K562 (cell line): Measurements from ENCODE around the gene LUC7L. TPM values are rescaled to one million over a fixed set of nuclear protein-coding genes. Genes with fewer than 3 reads are reported as not detected.

ENCODE experiments used
- CBX2 ChIP-seq: fragments of 200-600 bp; sonication (generic); IDR thresholded peaks from one replicate; pipeline ENCODE4 v1.6.1; 2012; ENCODE audit warnings: mild to moderate bottlenecking, low read length, inconsistent platforms; ENCODE audit not compliant: insufficient read depth, poor library complexity, severe bottlenecking
- GTF2E2 ChIP-seq: fragments of 200-800 bp; sonication (Bioruptor generic); IDR thresholded peaks from 2 replicates; pipeline ENCODE4 v1.6.1; 2016; ENCODE audit warnings: missing genetic modification characterization, missing compliant biosample characterization
- HDAC1 ChIP-seq, 2 experiments: fragments of 450-650 bp; IDR thresholded peaks; 2 replicates each; pipeline ENCODE4 v1.6.1; 2016 to 2017; ENCODE audit warnings: inconsistent platforms in 1 of 2, mild to moderate bottlenecking in 1 of 2, moderate library complexity in 1 of 2
- MTF1 ChIP-seq: fragments of 250-450 bp; sonication (Bioruptor Pico); IDR thresholded peaks from 2 replicates; pipeline ENCODE4 v1.9.0; 2021; ENCODE audit warnings: moderate library complexity, mild to moderate bottlenecking, inconsistent platforms, borderline replicate concordance
- MYBL2 ChIP-seq, 2 experiments: fragments of 450-650 bp in 1 of 2; sonication (generic) in 1 of 2; formaldehyde crosslinking in 1 of 2; IDR thresholded peaks; 2 replicates each; pipeline versions ENCODE4 v1.6.1 to v1.8.1; 2017 to 2022; ENCODE audit warnings: borderline replicate concordance in 1 of 2, inconsistent platforms in 1 of 2, low read depth in 1 of 2, mild to moderate bottlenecking in 1 of 2, missing genetic modification reagents in 1 of 2, moderate library complexity in 1 of 2
- NR4A1 ChIP-seq, 2 experiments: fragments of 250-450 bp in 1 of 2; fragments of 450-650 bp in 1 of 2; sonication (Bioruptor Pico) in 1 of 2; IDR thresholded peaks; 2 replicates each; pipeline versions ENCODE4 v1.4.0 to v1.6.1; 2016 to 2020; ENCODE audit warnings: mild to moderate bottlenecking in 2 of 2, missing compliant biosample characterization in 1 of 2, missing genetic modification characterization in 1 of 2, moderate library complexity in 1 of 2
- RAD21 ChIP-seq, 2 experiments: fragments of 250-450 bp in 1 of 2; fragments of 450-650 bp in 1 of 2; sonication (Bioruptor Pico) in 1 of 2; formaldehyde crosslinking in 1 of 2; IDR thresholded peaks in 1 of 2; conservative IDR thresholded peaks in 1 of 2; 2 replicates each; pipeline versions ENCODE4 v1.4.0 to v1.8.0; 2020 to 2022; ENCODE audit warnings: mild to moderate bottlenecking in 2 of 2, moderate library complexity in 1 of 2
- RCOR1 ChIP-seq, 2 experiments: IDR thresholded peaks; 2 replicates each; pipeline ENCODE4 v1.6.1; 2012; ENCODE audit warnings: low read depth in 2 of 2, low read length in 2 of 2, borderline replicate concordance in 1 of 2, improper control_type of control experiment in 1 of 2
- SREBF2 ChIP-seq: sonication (generic); formaldehyde crosslinking; IDR thresholded peaks from 2 replicates; pipeline ENCODE4 v1.4.0; 2020; ENCODE audit warnings: mild to moderate bottlenecking, missing genetic modification reagents
- TCF7 ChIP-seq: sonication (generic); IDR thresholded peaks from 2 replicates; pipeline ENCODE4 v1.6.1; 2016; ENCODE audit warnings: antibody characterized with exemption, borderline replicate concordance
- TRIM28 ChIP-seq: fragments of 450-650 bp; IDR thresholded peaks from 2 replicates; pipeline ENCODE4 v1.6.1; 2017
- ZKSCAN1 ChIP-seq: fragments of 150-350 bp; IDR thresholded peaks from 2 replicates; pipeline ENCODE4 v1.6.1; 2016; ENCODE audit warnings: low read depth, low read length
- ZNF589 ChIP-seq: fragments of 200-800 bp; sonication (Bioruptor generic); IDR thresholded peaks from 2 replicates; pipeline ENCODE4 v1.6.1; 2016; ENCODE audit warnings: low read depth, missing genetic modification characterization, missing compliant biosample characterization
- polyA plus RNA-seq, 8 experiments: library from polyadenylated mRNA; depleted of rRNA in 4 of 8; stranded (reverse) in 5 of 8; unstranded in 3 of 8; fragments of >200 nt; fragmentation: Nextera tagmentation in 2 of 8; fragmentation: Illumina TruSeq in 1 of 8; extraction: Ambion mirVana in 2 of 8; extraction: Trizol in 1 of 8; gene quantifications; 2 replicates each; pipeline versions ENCODE4 v1.2.1 to v1.2.3, GENCODE V29; 2011 to 2014; ENCODE audit warnings: inconsistent platforms in 1 of 8, missing spikeins in 1 of 8
- total RNA-seq, 7 experiments: library from RNA; depleted of rRNA in 6 of 7; stranded (reverse); fragments of >200 nt in 6 of 7; fragmentation: Illumina TruSeq in 2 of 7; extraction: Trizol in 2 of 7; gene quantifications; 2 replicates each; pipeline versions ENCODE4 v1.2.1 to v1.2.3, GENCODE V29; 2011 to 2021; ENCODE audit warnings: low replicate concordance in 1 of 7
- TF ChIP-seq, protein P1 (sequence below): fragments of 450-650 bp; formaldehyde crosslinking; IDR thresholded peaks from 2 replicates; pipeline ENCODE4 v1.4.0; 2020; ENCODE audit warnings: mild to moderate bottlenecking, mixed read lengths
- TF ChIP-seq, protein P2 (sequence below): fragments of 250-450 bp; sonication (Bioruptor Pico); IDR thresholded peaks from 2 replicates; pipeline ENCODE4 v1.4.0; 2020
- TF ChIP-seq, protein P3 (sequence below): IDR thresholded peaks from 3 replicates; pipeline ENCODE4 v1.6.1; 2011; ENCODE audit warnings: borderline replicate concordance, mild to moderate bottlenecking; ENCODE audit not compliant: insufficient read length, insufficient read depth
- TF ChIP-seq, protein P4 (sequence below): sonication (generic); formaldehyde crosslinking; IDR thresholded peaks from 2 replicates; pipeline ENCODE4 v1.9.0; 2022; ENCODE audit warnings: mild to moderate bottlenecking, missing genetic modification reagents
- TF ChIP-seq, protein P5 (sequence below), 3 experiments: fragments of 200-800 bp in 1 of 3; fragments of 250-450 bp in 1 of 3; fragments of 450-650 bp in 1 of 3; sonication (Bioruptor Pico) in 1 of 3; sonication (Bioruptor generic) in 1 of 3; formaldehyde crosslinking in 1 of 3; IDR thresholded peaks; 2 replicates each; pipeline versions ENCODE4 v1.6.1 to v1.8.0; 2016 to 2022; ENCODE audit warnings: mild to moderate bottlenecking in 2 of 3, missing genetic modification characterization in 2 of 3, missing compliant biosample characterization in 1 of 3, moderate library complexity in 1 of 3

The LUC7L gene
- total and polyA plus RNA-seq, 9 of the 15 experiments (the other 6 are each of a cell fraction or from before 2014, with no cell fraction given), result 1.7 to 93.3 (median 59.5) TPM

DNA sequence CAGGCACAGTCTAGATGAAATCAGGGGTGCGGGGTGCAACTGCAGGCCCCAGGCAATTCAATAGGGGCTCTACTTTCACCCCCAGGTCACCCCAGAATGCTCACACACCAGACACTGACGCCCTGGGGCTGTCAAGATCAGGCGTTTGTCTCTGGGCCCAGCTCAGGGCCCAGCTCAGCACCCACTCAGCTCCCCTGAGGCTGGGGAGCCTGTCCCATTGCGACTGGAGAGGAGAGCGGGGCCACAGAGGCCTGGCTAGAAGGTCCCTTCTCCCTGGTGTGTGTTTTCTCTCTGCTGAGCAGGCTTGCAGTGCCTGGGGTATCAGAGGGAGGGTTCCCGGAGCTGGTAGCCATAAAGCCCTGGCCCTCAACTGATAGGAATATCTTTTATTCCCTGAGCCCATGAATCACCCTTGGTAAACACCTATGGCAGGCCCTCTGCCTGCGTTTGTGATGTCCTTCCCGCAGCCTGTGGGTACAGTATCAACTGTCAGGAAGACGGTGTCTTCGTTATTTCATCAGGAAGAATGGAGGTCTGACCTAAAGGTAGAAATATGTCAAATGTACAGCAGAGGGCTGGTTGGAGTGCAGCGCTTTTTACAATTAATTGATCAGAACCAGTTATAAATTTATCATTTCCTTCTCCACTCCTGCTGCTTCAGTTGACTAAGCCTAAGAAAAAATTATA lies 51.1 kb downstream of the LUC7L start (continued):
- TF ChIP-seq, protein P1, sequence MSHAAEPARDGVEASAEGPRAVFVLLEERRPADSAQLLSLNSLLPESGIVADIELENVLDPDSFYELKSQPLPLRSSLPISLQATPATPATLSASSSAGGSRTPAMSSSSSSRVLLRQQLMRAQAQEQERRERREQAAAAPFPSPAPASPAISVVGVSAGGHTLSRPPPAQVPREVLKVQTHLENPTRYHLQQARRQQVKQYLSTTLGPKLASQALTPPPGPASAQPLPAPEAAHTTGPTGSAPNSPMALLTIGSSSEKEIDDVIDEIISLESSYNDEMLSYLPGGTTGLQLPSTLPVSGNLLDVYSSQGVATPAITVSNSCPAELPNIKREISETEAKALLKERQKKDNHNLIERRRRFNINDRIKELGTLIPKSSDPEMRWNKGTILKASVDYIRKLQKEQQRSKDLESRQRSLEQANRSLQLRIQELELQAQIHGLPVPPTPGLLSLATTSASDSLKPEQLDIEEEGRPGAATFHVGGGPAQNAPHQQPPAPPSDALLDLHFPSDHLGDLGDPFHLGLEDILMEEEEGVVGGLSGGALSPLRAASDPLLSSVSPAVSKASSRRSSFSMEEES (CRISPR knock-in tag), result no peak
- TF ChIP-seq MTF1 (CRISPR knock-in tag) (no peak), MYBL2 (IDR thresholded peaks at IDR 0.05; ENCODE audit: low read depth) (no peak), MYBL2 (CRISPR knock-in tag; IDR thresholded peaks at IDR 0.05; ENCODE audit: borderline replicate concordance) (no peak), ZKSCAN1 (no peak), SREBF2 (CRISPR knock-in tag) (no peak), RAD21 (CRISPR knock-in tag; conservative IDR thresholded peaks at IDR 0.05 in 1 of 2, IDR thresholded peaks at IDR 0.05 in 1 of 2) (no peak), NR4A1 (CRISPR knock-in tag; IDR thresholded peaks at IDR 0.05) (no peak), NR4A1 (tag; IDR thresholded peaks at IDR 0.05) (no peak), RCOR1 (IDR thresholded peaks at IDR 0.05; ENCODE audit: borderline replicate concordance in 1 of 2, low read depth in 2 of 2, low read length in 2 of 2) (no peak), TRIM28 (no peak), HDAC1 (IDR thresholded peaks at IDR 0.05) (no peak), GTF2E2 (tag) (no peak), TCF7 (no peak), CBX2 (no peak), ZNF589 (CRISPR knock-in tag) (no peak)
- TF ChIP-seq, protein P2, sequence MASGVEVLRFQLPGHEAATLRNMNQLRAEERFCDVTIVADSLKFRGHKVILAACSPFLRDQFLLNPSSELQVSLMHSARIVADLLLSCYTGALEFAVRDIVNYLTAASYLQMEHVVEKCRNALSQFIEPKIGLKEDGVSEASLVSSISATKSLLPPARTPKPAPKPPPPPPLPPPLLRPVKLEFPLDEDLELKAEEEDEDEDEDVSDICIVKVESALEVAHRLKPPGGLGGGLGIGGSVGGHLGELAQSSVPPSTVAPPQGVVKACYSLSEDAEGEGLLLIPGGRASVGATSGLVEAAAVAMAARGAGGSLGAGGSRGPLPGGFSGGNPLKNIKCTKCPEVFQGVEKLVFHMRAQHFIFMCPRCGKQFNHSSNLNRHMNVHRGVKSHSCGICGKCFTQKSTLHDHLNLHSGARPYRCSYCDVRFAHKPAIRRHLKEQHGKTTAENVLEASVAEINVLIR (CRISPR knock-in tag), result no peak
- TF ChIP-seq, protein P3, sequence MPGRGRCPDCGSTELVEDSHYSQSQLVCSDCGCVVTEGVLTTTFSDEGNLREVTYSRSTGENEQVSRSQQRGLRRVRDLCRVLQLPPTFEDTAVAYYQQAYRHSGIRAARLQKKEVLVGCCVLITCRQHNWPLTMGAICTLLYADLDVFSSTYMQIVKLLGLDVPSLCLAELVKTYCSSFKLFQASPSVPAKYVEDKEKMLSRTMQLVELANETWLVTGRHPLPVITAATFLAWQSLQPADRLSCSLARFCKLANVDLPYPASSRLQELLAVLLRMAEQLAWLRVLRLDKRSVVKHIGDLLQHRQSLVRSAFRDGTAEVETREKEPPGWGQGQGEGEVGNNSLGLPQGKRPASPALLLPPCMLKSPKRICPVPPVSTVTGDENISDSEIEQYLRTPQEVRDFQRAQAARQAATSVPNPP, result no peak
- TF ChIP-seq, protein P4, sequence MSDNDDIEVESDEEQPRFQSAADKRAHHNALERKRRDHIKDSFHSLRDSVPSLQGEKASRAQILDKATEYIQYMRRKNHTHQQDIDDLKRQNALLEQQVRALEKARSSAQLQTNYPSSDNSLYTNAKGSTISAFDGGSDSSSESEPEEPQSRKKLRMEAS (CRISPR knock-in tag), result no peak
- TF ChIP-seq, protein P5, sequence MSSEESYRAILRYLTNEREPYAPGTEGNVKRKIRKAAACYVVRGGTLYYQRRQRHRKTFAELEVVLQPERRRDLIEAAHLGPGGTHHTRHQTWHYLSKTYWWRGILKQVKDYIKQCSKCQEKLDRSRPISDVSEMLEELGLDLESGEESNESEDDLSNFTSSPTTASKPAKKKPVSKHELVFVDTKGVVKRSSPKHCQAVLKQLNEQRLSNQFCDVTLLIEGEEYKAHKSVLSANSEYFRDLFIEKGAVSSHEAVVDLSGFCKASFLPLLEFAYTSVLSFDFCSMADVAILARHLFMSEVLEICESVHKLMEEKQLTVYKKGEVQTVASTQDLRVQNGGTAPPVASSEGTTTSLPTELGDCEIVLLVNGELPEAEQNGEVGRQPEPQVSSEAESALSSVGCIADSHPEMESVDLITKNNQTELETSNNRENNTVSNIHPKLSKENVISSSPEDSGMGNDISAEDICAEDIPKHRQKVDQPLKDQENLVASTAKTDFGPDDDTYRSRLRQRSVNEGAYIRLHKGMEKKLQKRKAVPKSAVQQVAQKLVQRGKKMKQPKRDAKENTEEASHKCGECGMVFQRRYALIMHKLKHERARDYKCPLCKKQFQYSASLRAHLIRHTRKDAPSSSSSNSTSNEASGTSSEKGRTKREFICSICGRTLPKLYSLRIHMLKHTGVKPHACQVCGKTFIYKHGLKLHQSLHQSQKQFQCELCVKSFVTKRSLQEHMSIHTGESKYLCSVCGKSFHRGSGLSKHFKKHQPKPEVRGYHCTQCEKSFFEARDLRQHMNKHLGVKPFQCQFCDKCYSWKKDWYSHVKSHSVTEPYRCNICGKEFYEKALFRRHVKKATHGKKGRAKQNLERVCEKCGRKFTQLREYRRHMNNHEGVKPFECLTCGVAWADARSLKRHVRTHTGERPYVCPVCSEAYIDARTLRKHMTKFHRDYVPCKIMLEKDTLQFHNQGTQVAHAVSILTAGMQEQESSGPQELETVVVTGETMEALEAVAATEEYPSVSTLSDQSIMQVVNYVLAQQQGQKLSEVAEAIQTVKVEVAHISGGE (CRISPR knock-in tag; IDR thresholded peaks at IDR 0.05), result no peak
